GM11168 (cell line): ENCODE results near the gene ZNF185.

ENCODE experiments used
- in situ Hi-C: fragments of 300-500 bp; cut with MboI; formaldehyde crosslinking; loops from one replicate; pipeline ENCODE4 v1.12.0; 2022; ENCODE audit warnings: low sequenced_read_pairs; ENCODE audit not compliant: unreplicated experiment

The ZNF185 gene

DNA sequence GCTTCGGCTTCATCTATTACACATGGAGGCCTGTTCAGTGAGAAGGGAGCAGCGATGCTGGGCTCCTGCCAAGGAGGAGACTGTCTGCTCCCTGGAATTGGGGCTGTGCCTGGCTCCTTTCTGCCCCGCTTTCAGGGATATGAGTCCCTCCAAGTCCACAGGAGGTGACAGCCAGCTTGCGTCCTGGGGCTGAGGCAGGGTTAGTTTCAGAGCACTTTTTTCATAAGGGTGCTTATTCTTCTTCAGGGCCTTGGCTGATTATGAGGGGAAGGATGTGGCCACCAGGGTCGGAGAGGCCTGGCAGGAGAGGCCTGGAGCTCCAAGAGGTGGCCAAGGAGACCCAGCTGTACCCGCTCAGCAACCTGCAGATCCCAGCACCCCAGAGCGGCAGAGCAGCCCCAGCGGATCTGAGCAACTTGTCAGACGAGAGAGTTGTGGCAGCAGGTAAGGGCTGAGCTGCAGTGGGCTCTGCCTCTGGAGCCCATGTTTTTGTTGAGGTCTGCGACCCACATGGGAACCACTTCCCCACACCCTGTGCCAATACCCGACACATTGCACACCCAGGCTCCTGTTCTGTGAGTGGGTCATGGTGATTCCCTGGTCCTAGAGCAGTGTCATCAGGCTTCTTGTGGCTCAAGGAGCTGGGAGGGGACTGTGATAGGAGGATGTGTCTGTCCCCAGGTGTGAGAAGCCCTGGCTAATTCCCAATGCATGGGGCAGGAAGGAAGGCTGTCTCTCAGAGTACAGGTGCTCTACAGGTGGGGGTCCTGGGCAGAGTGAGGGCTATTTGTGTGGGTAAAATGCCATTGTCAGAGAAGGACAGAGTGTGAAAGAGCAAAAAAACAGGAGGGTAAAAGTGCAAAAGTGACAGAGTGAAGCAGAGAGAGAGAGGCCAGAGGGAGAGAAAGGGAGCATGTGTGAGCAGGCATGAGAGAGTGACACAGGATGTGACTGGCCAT, 47.4 kb downstream of the ZNF185 start:
- in situ Hi-C loops: no loop called here

DNA sequence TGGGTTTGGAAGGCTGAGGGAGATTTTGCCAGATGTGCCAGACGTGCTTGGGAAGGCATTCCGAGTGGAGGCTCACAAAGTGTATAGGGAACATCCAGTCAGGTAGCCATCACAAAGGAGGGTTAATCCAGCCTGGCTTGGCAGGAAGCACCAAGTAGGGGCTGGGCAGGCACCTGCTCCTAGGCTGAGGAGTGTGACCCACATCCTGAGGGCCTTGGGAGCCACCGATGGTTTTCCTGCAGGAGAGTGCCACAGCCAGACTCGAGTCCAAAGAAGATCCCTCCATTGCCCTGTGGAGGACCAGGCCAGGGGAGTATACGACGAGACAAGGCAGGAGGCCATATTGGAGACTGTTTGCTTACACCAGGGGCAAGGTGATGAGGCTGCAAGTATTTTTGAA, 48.8 kb downstream of the ZNF185 start:
- in situ Hi-C loops: no loop called here
